ENCODE results near the gene NKD1. TPM values are rescaled to one million over a fixed set of nuclear protein-coding genes. Genes with fewer than 3 reads are reported as not detected.

NKD1 gene
- total RNA-seq, 1 donor from 2014 or later, result 1.5 TPM

DNA sequence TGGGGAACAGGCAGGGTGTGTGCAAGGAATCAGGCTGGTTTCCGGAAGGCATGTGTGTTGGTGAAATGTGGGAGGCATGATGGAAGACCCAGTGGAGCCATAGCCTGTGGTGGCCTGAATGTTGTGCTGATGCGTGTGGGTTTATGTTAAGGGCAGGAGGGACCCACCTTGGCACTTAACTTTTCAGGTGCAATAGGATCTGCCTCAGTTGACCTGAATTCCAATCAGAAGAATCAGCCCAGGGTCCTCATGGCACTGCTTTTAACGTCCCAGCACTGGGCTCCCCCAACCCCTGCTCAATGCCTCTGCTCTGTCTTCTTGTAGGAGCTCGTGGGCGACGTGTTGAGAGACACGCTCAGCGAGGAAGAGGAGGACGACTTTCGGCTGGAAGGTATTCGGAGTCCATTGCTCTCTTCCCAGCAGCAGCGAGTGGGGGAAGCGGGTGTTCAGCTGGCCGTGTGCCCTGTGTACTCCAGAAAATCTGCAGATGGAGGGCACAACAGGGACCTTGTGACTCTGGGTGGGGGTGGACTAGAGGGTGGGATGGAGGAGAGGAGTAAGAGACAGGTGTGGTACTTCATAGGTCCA lies 59.9 kb downstream of the NKD1 start:
- no peak overlapping the region for H3K4me3 Mint-ChIP-seq
- ATAC-seq (ENCODE audit: low read depth) (no peak), DNase-seq (no peak)
- intact Hi-C loops (cut with micrococcal nuclease), result no loop called here
- CTCF ChIA-PET, result interaction anchor here (1.0 kb wide), 1 partner anchor 57 kb away, joined by 3 read pairs; no protein-coding TSS in a partner anchor
- no peak overlapping the region for H3K27ac Mint-ChIP-seq
- POLR2A ChIA-PET, result interaction anchor here (0.6 kb wide), 1 partner anchor 53 kb away, joined by 4 read pairs; no protein-coding TSS in a partner anchor
- H3K4me1 Mint-ChIP-seq, result no peaks in the 10 kb centered on the region
- TF ChIP-seq, protein P1, sequence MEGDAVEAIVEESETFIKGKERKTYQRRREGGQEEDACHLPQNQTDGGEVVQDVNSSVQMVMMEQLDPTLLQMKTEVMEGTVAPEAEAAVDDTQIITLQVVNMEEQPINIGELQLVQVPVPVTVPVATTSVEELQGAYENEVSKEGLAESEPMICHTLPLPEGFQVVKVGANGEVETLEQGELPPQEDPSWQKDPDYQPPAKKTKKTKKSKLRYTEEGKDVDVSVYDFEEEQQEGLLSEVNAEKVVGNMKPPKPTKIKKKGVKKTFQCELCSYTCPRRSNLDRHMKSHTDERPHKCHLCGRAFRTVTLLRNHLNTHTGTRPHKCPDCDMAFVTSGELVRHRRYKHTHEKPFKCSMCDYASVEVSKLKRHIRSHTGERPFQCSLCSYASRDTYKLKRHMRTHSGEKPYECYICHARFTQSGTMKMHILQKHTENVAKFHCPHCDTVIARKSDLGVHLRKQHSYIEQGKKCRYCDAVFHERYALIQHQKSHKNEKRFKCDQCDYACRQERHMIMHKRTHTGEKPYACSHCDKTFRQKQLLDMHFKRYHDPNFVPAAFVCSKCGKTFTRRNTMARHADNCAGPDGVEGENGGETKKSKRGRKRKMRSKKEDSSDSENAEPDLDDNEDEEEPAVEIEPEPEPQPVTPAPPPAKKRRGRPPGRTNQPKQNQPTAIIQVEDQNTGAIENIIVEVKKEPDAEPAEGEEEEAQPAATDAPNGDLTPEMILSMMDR (IDR thresholded peaks at IDR 0.05), result no peak
- H3K27me3 Mint-ChIP-seq, result peaks cover 12% of the 10 kb centered on the region
- H3K36me3 Mint-ChIP-seq (ENCODE audit: low read depth), result no peaks in the 10 kb centered on the region
- no peaks in the 10 kb centered on the region for H3K9me3 Mint-ChIP-seq

DNA sequence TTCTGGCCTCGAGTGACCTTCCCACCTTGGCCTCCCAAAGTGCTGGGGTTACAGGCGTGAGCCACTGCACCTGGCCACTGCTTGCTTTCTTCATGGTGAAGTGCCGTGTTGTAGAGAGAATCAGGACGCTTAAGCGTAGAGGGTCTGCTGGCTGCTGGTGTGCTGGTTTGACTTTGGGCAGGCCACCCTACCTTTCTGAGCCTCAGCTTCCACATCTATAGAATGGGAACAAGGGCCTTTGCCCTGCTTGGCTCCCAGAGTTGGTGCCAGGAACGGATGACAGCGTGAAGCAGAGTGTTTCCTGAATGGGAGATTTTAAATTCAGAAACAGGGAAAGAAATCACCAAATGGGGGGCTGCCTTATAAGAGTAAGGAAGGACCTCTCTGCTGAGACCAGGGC lies 60.9 kb downstream of the NKD1 start:
- DNase-seq (no peak), ATAC-seq (ENCODE audit: low read depth) (no peak)
- no peaks in the 10 kb centered on the region for H3K36me3 Mint-ChIP-seq (ENCODE audit: low read depth)
- peaks cover 12% of the 10 kb centered on the region for H3K27me3 Mint-ChIP-seq
- no peaks in the 10 kb centered on the region for H3K4me1 Mint-ChIP-seq
- H3K4me3 Mint-ChIP-seq, result no peak overlapping the region
- H3K27ac Mint-ChIP-seq, result no peak overlapping the region
- H3K9me3 Mint-ChIP-seq, result no peaks in the 10 kb centered on the region
- TF ChIP-seq, protein P1 (IDR thresholded peaks at IDR 0.05), result no peak
- CTCF ChIA-PET, result interaction anchor here (1.0 kb wide), 1 partner anchor 56 kb away, joined by 3 read pairs; no protein-coding TSS in a partner anchor
- intact Hi-C loops (cut with micrococcal nuclease), result no loop called here
- POLR2A ChIA-PET, result interaction anchor here (0.5 kb wide), 1 partner anchor 21 kb away, joined by 6 read pairs; no protein-coding TSS in a partner anchor

DNA sequence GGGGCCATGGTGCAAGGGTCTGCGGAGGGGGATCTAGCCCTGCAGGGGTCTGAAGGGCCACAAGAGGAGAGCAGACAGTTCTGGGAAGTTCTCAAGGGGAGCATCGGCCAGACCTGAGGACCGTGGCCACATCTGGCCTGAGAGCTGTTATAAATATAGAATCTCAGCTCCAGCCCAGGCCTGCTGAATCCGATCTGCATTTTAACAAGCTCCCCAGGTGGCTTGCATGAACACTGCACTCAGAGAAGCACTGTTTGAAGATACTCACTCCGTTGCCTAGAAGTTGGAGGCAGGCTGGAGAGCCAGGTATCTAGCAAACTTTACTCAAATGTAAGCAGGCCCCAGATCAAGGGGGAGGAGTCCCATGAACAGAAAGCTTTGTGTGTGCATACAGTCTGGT lies 61.3 kb downstream of the NKD1 start:
- DNase-seq, result no peak
- Mint-ChIP-seq H3K9me3 (no peaks in the 10 kb centered on the region), H3K4me3 (no peak overlapping the region), H3K27ac (no peak overlapping the region), H3K4me1 (no peaks in the 10 kb centered on the region), H3K27me3 (peaks cover 12% of the 10 kb centered on the region), H3K36me3 (ENCODE audit: low read depth) (no peaks in the 10 kb centered on the region)
- CTCF ChIA-PET, result no interaction called here
- ATAC-seq (ENCODE audit: low read depth), result no peak
- POLR2A ChIA-PET, result no interaction called here
- TF ChIP-seq, protein P1 (IDR thresholded peaks at IDR 0.05), result no peak
- intact Hi-C loops (cut with micrococcal nuclease), result no loop called here

DNA sequence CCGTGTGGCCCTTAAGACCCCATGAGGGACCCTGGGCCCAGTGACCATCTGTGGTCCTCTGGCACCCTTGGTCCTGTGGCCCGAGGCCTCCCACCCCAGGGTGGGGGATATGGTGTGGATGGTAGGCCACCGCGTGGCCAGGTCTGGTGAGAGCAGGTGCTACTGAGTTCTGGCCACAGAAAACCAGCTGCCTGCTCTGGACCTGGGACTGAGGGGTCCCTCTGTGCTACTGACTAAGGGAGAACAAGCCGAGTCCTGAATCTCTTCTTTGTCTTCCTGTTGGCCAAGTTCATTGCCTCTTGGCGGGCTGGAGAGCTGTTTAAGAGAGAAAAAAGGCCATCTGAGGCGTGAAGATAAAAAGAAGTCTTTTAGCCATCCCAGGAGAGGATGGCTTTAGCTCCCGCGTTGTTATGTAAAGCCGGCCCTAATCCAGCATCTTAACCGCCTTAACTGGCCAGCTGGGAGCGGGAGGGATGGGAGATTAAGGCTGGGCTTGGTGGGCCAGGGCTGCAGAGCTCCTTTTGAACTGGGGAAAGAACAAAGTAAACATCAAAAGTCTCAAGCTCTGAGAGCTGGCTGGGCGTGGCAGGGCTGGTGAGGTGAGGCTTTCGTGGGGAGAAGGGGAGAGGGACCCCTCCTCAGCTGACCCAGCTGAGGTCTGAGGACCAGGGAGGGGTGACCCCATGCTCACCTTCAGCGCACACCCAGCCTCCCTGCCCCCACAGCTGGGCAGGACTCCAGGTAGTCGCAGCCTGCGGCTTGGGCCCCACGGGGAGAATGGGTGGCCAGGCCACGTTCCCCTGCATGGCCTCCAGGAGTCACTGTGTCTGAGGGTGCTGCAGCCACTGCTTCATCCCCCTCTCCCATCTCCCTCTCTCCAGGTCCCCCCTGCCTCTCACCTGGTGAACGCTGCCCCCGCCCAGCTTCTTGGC lies 62.4 kb downstream of the NKD1 start:
- TF ChIP-seq, protein P1 (IDR thresholded peaks at IDR 0.05), result no peak
- ATAC-seq (ENCODE audit: low read depth) (no peak), DNase-seq (no peak)
- ChIA-PET POLR2A (interaction anchor here (0.5 to 0.6 kb wide), 2 partner anchors 217 to 414 kb away, joined by 3 read pairs; no protein-coding TSS in a partner anchor), CTCF (no interaction called here)
- H3K27ac Mint-ChIP-seq, result no peak overlapping the region
- peaks cover 12% of the 10 kb centered on the region for H3K27me3 Mint-ChIP-seq
- intact Hi-C loops (cut with micrococcal nuclease), result no loop called here
- no peak overlapping the region for H3K4me3 Mint-ChIP-seq
- no peaks in the 10 kb centered on the region for H3K4me1 Mint-ChIP-seq
- no peaks in the 10 kb centered on the region for H3K36me3 Mint-ChIP-seq (ENCODE audit: low read depth)
- no peaks in the 10 kb centered on the region for H3K9me3 Mint-ChIP-seq

DNA sequence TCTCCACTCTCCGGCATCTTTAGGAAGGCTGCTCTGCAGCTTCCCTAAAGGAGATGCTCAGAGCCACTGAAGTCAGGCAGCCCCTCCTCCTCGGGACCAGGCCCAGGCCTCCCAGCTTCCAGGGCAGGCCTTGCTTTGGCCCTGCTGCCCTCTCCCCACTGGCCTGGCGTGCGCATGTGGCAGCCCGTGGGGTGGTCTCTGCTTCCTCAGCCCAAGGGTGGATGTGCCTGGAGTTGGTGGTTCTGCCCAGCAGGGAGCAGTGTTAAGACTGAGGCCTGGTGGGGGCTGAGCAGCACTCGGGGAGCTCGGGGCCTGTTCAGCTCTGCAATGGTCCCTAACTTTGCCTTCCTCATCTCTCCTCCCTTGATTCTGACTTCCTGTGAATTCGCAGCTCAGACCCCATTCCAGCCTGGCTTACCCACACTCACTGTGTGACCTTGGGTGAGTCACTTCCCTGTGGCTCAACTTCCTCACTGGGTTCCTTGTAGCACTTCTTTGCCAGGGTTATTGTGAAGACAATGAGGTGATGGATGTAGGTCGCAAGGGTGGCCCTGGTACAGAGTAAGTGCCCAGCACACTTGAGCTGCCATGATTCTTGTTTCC lies 63.2 kb downstream of the NKD1 start:
- POLR2A ChIA-PET, result interaction anchor here (0.6 kb wide), 1 partner anchor 217 kb away, joined by 3 read pairs; no protein-coding TSS in a partner anchor
- CTCF ChIA-PET, result no interaction called here
- H3K9me3 Mint-ChIP-seq, result no peaks in the 10 kb centered on the region
- DNase-seq, result no peak
- no peaks in the 10 kb centered on the region for H3K36me3 Mint-ChIP-seq (ENCODE audit: low read depth)
- H3K27me3 Mint-ChIP-seq, result peaks cover 12% of the 10 kb centered on the region
- H3K4me1 Mint-ChIP-seq, result no peaks in the 10 kb centered on the region
- TF ChIP-seq, protein P1 (IDR thresholded peaks at IDR 0.05), result no peak
- H3K4me3 Mint-ChIP-seq, result no peak overlapping the region
- intact Hi-C loops (cut with micrococcal nuclease), result no loop called here
- no peak overlapping the region for H3K27ac Mint-ChIP-seq
- no peak for ATAC-seq (ENCODE audit: low read depth)
